Stimulated activated CD4-positive, alpha-beta T cell treated with anti-CD3 and anti-CD28 coated beads, TNF-alpha, amount 100 ng/mL, for 1 hour (primary cell): Measurements from ENCODE around the gene GMPR.

ENCODE experiments used
- DNase-seq, 3 donors: peaks; one replicate each; pipeline ENCODE4 v3.0.0-alpha.2; 2020; ENCODE audit warnings: low read depth in 3 of 3, low spot score in 1 of 3

The GMPR gene

DNA sequence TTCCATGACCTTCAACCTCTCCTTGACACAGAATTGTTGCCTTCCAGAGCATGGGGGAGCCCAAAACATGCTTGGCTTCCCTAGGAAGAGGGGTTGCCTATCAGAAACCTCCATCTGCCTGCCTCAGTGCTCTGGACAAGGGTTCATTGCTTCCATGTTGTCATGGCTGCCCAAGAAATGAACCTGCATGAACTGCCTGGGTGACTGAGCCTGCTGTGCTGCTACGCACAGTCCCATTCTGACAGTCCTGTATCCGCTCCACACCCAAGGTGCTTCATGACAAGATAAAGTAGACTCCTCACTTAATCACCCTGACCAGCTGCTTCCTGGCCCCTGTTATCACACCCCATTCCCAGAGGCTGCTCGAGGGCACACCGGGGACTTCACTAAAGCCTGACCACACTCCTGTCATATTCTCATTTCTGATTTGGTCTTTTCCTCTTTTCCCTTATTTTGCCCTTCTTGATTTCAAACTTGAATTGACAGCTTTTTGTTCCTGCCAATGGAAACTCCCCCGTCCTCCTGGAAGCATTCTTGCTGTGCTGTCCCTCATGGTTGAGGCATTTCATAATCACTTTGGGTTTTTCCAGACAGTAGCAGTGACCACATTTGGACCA, 31.9 kb downstream of the GMPR start:
- DNase-seq, result no peak

DNA sequence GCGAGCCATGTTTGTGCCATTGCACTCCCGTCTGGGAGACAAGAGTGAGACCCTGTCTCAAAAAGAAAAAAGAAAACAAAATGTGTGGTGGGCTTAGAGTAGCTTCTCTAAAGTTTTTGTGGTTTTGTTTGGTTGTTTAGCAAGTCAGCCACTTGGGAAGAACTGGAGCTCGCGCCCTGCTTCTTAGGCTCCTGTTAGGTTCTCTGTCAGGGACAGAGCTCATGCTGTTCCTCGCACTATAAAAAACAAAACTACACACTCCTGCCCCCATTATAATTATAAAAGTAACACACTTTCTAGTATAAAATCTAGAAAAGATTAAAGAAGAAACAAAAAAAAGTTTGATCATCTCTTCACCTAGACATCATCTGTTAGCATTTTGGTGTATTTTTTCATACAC, 33.0 kb downstream of the GMPR start:
- no peak for DNase-seq

DNA sequence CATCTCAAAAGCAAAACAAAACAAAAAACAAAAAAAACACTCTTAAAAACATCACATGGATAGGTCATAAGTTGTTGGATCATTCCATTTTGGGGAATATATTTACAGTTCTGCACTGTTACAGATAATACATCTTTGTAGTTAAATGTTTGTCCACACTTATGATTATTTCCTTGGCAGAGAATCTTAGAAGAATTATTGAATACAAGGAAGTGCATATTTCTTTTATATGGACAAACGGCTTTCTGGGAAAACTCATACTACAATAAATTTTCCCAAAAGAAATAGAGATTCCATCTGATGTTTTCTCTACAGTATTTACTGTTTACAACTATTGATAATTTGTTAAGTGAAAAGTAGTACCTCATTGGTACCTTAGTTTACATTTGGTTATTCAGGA, 33.8 kb downstream of the GMPR start:
- no peak for DNase-seq

DNA sequence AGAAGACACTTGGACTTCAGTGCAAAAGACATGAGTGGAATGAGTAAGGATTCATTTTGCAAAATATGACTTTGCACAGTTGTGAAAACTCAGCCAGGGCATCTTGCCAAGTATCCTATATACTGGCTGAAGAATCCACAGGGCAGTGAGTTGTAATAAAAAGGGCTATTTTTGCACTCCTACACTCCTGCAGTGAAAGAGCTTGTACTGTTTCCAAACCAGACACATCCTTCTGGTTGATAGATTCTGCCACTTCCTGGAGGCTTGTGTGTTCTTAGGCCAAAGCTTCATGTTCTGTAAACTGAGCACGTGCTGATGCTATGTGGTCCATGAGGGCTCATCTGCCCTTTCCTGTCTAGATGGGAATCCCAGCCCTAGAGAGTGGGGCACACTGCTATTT, 34.9 kb downstream of the GMPR start:
- no peak for DNase-seq

- no peak for DNase-seq
Measured at GRCh38 chr6:16274483-16274882, 36.1 kb downstream of the GMPR start.

DNA sequence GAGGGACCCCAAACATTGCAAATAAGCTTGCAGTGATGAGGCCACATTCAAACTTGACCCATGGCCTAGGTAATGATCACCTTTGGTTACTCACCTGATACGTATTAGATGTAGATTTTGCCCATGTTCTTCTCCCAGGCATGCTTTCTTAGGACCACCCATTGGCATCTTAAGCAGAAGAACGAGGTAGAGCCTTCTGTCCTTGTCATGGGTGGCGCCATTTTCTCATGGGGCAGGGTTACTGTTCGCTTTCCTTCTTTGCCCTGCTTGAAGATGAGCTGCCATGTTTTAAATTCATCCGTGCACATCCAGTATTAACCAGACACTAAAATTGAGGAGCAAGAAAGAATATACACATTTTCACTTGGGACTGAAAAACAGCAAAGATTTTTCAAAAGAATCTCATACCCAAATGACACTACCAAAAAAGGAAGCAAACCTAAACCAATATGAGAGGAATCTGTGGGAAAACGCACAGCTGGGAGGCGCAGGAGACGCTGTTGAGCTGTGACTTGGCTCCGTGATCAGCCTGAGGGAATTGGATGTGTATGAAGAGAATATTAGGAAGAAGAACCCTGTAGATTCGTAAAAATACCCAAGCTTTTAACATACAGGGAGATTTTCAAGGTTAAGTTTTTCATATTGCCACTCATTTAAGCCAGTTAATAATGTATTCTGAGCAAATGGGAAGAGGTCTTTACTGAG, 36.6 kb downstream of the GMPR start:
- no peak for DNase-seq

DNA sequence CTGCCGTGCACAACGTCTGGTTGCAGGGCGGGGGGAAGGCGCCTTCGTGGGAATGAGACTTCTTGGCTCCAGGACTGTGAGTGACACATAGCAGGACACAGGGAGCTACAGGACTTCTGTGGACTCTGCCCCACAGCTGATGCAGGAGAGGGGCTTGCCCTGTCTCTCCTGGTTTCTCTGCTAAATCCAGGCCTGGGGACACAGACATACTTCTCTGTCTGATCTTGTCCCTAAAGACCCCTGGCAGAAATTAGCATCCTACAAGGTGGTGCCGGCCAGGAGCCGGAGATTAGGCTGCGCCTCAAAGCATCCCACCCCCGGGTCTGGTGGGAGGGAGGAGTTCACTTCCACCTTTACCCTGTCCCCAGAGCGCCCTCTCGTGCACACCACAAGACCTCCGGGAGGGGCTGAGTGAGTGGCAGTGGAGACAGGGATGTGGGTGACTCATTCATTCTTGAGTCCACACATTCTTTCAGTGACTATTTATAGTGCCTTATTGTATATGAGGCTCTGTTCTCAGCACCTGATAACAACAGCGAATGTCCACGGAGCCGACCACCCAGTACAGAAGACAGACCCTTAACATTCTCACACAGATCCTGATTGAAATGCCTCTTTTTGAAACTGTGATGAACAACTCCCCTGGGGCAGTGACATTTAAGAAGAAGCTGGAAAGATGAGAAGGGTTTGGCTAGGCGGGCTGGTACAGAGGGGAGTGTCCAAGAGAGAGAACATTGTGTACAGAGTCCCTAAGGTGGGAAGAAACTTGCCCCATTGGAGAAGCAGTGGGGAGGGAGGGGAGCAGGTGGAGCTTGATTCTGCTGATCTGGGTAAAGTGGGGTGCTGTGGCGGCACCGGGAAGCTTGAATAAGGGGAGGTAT, 39.0 kb downstream of the GMPR start:
- DNase-seq, result no peak

DNA sequence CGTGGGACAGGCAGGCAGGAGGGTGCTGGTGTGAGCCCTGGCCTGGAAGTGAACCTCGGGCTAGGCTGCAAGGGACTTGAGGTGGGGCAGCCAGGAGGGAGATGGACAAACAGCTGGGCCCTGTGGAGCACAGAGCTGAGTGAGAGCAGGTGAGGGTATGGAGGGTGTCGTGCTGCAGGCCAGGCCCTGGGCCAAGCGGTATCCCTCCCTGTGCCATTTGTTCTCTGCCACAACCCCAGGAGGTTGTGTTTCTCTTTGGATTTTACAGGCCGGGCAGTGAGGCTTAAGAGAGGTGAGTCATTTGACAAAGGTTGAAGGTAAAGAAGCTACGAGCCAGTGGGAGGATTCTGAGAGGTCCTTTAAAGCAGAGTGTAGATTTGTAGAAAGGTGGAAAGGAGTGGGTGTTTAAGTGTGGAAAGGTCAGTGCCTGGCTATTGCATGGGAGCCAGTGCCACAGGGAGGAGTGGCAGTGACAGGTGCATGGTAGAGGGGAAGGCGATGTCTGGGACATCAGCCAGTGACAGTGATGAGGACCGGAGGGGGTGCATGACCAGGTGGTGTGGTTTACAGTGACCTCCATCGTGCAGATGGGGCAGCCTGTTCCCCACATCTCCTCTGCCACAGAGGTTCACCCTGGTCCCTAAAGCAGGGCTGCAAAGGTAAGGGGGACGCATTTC, 39.8 kb downstream of the GMPR start:
- no peak for DNase-seq

DNA sequence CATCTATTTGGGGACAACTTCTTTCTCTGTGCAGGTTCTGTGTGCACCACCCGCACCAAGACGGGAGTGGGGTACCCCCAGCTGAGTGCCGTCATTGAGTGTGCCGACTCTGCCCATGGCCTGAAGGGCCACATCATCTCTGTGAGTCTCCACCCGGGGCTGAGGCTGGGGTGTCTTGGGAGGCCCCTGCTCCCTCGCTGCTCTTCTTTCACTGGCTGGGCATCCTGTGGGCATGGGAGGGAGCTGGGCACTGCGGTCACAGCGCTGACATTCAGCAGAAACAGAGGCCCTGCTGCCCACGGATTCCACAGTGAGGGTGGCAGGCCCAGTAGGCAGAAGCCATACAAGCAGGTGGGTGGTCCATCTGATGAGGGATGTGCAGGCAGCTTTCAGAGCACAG, 40.4 kb downstream of the GMPR start:
- DNase-seq, result no peak

GRCh38 chr6:16279243-16279642, 40.9 kb downstream of the GMPR start:
- DNase-seq, result no peak

- DNase-seq, result no peak
Measured at GRCh38 chr6:16282370-16282769, 44.0 kb downstream of the GMPR start.

DNA sequence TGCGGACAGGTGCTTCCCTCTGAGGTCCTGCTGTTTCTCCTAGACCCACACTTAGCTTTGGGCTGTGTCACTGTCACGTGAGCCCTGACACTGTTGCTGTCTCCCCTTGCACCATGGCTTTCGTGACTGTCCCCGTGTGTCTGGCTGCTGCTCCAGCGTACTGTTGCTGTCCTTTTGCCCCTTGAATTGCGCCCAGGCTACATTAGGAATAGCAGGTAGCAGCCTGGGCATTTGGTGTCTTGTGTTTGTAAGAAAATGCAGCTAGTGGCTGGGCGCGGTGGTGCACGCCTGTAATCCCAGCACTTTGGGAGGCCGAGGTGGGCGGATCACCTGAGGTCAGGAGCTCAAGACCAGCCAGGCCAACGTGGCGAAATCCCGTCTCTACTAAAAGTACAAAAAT, 46.1 kb downstream of the GMPR start:
- no peak for DNase-seq

DNA sequence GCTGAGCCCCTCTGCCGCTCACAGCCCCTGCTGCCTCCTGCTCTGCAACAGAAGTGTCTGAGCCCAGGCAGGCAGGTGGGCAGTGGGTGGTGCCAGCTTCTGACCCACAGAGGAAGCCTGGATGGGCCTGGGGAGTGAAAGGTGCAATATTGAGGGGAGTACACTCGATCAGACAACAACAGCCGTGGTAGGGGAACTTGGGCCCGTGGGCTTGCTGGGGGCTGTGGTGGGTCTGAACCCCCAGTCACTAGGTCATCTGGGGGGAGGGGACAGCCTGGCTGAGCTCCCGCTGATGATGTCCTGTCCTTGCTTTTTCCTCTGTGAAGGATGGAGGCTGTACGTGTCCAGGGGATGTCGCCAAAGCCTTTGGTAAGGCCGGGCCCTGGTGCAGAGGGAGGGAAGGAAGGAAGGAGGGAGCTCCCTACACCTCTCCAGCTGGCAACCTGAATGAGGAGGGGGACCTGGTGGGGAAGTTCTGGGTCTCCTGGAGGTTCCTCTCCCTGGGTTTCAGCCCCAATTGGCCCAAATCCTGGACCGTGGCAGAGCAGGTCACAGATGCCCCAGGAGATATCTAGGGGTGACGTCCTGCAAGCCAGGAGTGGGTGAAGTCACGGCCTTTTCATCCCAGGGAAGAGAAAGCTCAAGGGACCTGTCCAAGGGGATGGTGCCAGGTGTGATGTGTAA, 47.2 kb downstream of the GMPR start:
- no peak for DNase-seq

DNA sequence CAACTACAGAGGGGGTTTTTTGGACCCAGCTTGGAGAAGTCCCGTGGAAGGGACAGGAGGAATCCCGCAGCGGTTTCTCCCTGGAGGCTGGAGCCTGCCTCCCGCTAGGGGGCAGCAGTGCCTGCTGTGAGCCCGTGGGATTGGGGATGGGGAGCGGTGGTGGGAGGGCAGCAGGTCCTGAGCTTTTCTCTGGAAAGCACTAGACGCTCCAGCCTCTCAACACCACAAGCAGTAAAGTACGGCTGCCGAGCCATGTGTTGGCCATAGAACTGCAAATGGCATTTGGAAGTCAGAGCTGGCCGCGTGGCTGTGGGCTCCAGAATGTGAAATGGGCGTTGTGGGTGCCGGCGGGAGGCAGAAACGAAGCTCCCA, 47.8 kb downstream of the GMPR start:
- no peak for DNase-seq

GRCh38 chr6:16288163-16288562, 49.8 kb downstream of the GMPR start:
- DNase-seq, result no peak

GRCh38 chr6:16291739-16292138, 53.4 kb downstream of the GMPR start:
- no peak for DNase-seq

- DNase-seq, result no peak
Measured at GRCh38 chr6:16292432-16292831, 54.0 kb downstream of the GMPR start.

GRCh38 chr6:16292942-16293341, 54.6 kb downstream of the GMPR start:
- DNase-seq, result no peak

DNA sequence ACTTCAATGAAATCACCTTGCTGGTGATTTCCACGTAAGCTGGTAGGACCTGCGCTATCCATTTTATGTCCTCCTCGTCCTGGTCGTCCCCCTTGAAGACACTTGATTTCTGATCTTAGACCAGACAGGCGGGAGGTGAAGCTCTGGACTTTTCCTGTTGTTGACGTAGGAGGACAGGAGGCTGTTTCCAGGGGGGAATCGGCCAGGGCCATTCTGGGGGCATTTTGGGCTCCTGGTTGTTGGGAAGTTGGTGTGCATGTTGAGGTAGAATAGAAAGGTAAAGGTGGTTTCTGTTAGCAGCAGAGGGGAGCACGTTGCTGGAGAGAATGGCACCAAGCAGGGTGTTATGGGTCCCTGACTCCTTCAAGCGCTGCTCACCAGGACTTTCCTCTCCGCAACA, 56.0 kb downstream of the GMPR start:
- no peak for DNase-seq

DNA sequence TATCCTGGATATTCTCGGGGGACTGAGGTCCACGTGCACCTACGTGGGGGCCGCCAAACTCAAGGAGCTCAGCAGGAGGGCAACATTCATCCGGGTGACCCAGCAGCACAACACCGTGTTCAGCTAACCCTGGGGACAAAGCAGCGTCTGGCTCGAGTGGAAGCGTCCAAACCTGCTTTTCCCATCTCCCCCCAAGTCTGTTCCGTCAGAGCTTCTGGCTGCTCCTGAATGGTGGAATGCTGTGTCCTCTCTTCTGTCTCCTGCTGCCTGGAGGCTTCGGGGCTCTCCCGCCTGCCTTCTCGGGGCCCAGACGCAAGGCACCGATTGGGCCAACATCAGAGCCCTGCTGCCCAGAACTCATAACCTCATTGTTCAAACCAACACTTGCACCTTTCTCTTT, 56.7 kb downstream of the GMPR start:
- no peak for DNase-seq

GRCh38 chr6:16295471-16295870, 57.1 kb downstream of the GMPR start:
- DNase-seq, result no peak
